Measurements from ENCODE around the gene PADI3.

DNA sequence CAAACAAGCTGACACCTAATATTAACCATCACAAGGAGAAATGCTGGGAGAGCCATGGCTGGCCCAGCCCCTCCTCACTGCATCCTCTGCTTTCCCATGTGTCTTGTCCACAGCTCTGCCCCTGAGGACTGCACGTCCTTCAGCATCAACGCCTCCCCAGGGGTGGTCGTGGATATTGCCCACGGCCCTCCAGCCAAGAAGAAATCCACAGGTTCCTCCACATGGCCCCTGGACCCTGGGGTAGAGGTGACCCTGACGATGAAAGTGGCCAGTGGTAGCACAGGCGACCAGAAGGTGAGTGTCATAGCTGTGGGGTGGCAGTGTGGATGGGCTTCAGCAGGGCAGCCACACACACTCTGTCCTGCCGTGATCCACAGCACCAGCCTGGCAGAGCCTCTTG lies 82.0 kb downstream of the PADI3 start:
- TF ChIP-seq BHLHE40 (IDR thresholded peaks at IDR 0.05; ENCODE audit: low read depth, low read length): no peak
- TF ChIP-seq, protein P1, sequence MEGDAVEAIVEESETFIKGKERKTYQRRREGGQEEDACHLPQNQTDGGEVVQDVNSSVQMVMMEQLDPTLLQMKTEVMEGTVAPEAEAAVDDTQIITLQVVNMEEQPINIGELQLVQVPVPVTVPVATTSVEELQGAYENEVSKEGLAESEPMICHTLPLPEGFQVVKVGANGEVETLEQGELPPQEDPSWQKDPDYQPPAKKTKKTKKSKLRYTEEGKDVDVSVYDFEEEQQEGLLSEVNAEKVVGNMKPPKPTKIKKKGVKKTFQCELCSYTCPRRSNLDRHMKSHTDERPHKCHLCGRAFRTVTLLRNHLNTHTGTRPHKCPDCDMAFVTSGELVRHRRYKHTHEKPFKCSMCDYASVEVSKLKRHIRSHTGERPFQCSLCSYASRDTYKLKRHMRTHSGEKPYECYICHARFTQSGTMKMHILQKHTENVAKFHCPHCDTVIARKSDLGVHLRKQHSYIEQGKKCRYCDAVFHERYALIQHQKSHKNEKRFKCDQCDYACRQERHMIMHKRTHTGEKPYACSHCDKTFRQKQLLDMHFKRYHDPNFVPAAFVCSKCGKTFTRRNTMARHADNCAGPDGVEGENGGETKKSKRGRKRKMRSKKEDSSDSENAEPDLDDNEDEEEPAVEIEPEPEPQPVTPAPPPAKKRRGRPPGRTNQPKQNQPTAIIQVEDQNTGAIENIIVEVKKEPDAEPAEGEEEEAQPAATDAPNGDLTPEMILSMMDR (conservative IDR thresholded peaks at IDR 0.05; ENCODE audit: low read depth, low read length): no peak
